Measurements from ENCODE around the gene PHLDB2. TPM values are rescaled to one million over a fixed set of nuclear protein-coding genes. Genes with fewer than 3 reads are reported as not detected.

The PHLDB2 gene
- total and polyA plus RNA-seq, 2 of the 8 experiments (the other 6 are each of a cell fraction or from before 2014, with no cell fraction given), result 5.8 to 22.6 TPM

DNA sequence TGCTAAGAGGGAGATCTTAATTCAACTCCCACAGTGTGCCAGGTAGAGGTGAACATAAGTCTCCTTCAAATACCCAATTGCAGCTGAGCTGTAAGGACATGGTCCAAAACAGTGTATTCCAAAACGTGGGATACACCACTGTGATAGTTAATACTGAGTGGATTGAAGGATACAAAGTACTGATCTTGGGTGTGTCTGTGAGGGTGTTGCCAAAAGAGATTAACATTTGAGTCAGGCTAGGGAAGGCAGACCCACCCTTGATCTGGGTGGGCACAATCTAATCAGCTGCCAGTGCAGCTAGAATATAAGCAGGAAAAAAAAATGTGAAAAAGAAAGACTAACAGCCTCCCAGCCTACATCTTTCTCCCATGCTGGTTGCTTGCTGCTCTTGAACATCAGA, 45.1 kb upstream of the PHLDB2 start:
- no peak for FAIRE-seq
- Histone ChIP-seq H3K23me2 (ENCODE audit: low read depth, low read length) (no peaks in the 10 kb centered on the region), H2BK12ac (ENCODE audit: low read depth, low read length) (no peak overlapping the region), H2AK5ac (ENCODE audit: low read depth, low read length) (no peak overlapping the region), H3K79me2 (ENCODE audit: control insufficient read depth in 1 of 2, insufficient read depth in 2 of 2, low read length in 2 of 2) (no peaks in the 10 kb centered on the region), H4K5ac (ENCODE audit: insufficient read length, low read depth, low read length) (no peak overlapping the region), H2BK120ac (replicated peaks; ENCODE audit: low read depth, low read length) (no peak overlapping the region), H3K36me3 (ENCODE audit: control insufficient read depth in 2 of 4, insufficient read depth in 4 of 4, low read length in 3 of 4) (no peaks in the 10 kb centered on the region), H3K4ac (replicated peaks; ENCODE audit: insufficient read length, low read depth, low read length) (no peak overlapping the region), H2BK15ac (ENCODE audit: low read length) (no peak overlapping the region), H3K27ac (ENCODE audit: low read depth, low read length) (no peak overlapping the region), H3K27me3 (replicated peaks in 1 of 4; ENCODE audit: control insufficient read depth in 3 of 4, extremely low read depth in 1 of 4, insufficient read depth in 3 of 4, low read length in 3 of 4) (no peaks in the 10 kb centered on the region), H3K23ac (ENCODE audit: insufficient read length) (no peak overlapping the region), H3K4me3 (ENCODE audit: extremely low read depth in 1 of 4, insufficient read depth in 2 of 4, low read depth in 3 of 4, low read length in 4 of 4) (no peak overlapping the region), H3K18ac (ENCODE audit: extremely low read depth, low read length) (no peak overlapping the region), H2BK20ac (ENCODE audit: low read length) (no peak overlapping the region), H4K20me1 (replicated peaks in 1 of 2; ENCODE audit: control insufficient read depth in 1 of 2, insufficient read depth in 2 of 2, low read length in 2 of 2) (no peaks in the 10 kb centered on the region), H3K9me3 (ENCODE audit: insufficient read depth in 2 of 2, low read depth in 1 of 2, low read length in 1 of 2) (no peaks in the 10 kb centered on the region; a peak in 1 of 4 replicates), H3K14ac (ENCODE audit: insufficient read length) (no peak overlapping the region), H2AFZ (ENCODE audit: low read length) (no peak overlapping the region), H3K79me1 (ENCODE audit: low read depth, low read length) (no peaks in the 10 kb centered on the region), H3K4me2 (ENCODE audit: insufficient read depth in 1 of 2, low read depth in 2 of 2, low read length in 2 of 2) (no peak overlapping the region), H3K9ac (replicated peaks in 1 of 4; ENCODE audit: extremely low read depth in 1 of 4, low read depth in 3 of 4, low read length in 3 of 4) (no peak overlapping the region), H4K8ac (ENCODE audit: extremely low read depth, insufficient read depth, low read length) (no peak overlapping the region), H3K4me1 (replicated peaks in 1 of 4; ENCODE audit: control insufficient read depth in 3 of 4, insufficient read depth in 4 of 4, low read length in 3 of 4) (no peaks in the 10 kb centered on the region), H4K91ac (replicated peaks; ENCODE audit: insufficient read length, low read length) (no peak overlapping the region), H2BK5ac (ENCODE audit: low read depth, low read length) (no peak overlapping the region), H3K56ac (replicated peaks; ENCODE audit: insufficient read length, low read depth, low read length) (no peak overlapping the region)
- CTCF ChIA-PET (ENCODE audit: partially characterized antibody), result no interaction called here
- POLR2A ChIA-PET (ENCODE audit: partially characterized antibody), result no interaction called here
- DNase-seq (ENCODE audit: low read depth in 1 of 2, low spot score in 2 of 2), result no peak
- WGBS, 2 experiments (ENCODE audit: extremely low coverage in 1 of 2, insufficient coverage in 1 of 2, insufficient read length in 1 of 2, insufficient replicate concordance in 2 of 2, low coverage in 1 of 2, low lambda C conversion rate in 2 of 2, missing lambda C conversion rate in 1 of 2), result 63% methylated on average over 1 of the region's 1 CpG; no CpG with 5 or more reads in 1 of the 2 experiments
- no peak for TF ChIP-seq HDAC6 (IDR thresholded peaks at IDR 0.05; ENCODE audit: low read depth, low read length)
- no peak for TF ChIP-seq SP4 (IDR thresholded peaks at IDR 0.05; ENCODE audit: low read length)
- no peak for TF ChIP-seq SIN3A (conservative IDR thresholded peaks at IDR 0.05 in 1 of 2, IDR thresholded peaks at IDR 0.05 in 1 of 2; ENCODE audit: low read depth in 1 of 2, low read length in 2 of 2)
- TF ChIP-seq ASH2L (IDR thresholded peaks at IDR 0.05; ENCODE audit: low read length), result no peak
- no peak for TF ChIP-seq RBBP5 (IDR thresholded peaks at IDR 0.05; ENCODE audit: borderline replicate concordance, low read depth, low read length)
- TF ChIP-seq NANOG (IDR thresholded peaks at IDR 0.05; ENCODE audit: insufficient read depth, low read depth, low read length, poor library complexity, severe bottlenecking), result no peak
- TF ChIP-seq, protein P1, sequence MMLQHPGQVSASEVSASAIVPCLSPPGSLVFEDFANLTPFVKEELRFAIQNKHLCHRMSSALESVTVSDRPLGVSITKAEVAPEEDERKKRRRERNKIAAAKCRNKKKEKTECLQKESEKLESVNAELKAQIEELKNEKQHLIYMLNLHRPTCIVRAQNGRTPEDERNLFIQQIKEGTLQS (IDR thresholded peaks at IDR 0.05; ENCODE audit: insufficient read depth, low read depth, low read length), result no peak
- TF ChIP-seq TEAD4 (IDR thresholded peaks at IDR 0.05; ENCODE audit: low read depth, low read length), result no peak
- TF ChIP-seq, protein P2, sequence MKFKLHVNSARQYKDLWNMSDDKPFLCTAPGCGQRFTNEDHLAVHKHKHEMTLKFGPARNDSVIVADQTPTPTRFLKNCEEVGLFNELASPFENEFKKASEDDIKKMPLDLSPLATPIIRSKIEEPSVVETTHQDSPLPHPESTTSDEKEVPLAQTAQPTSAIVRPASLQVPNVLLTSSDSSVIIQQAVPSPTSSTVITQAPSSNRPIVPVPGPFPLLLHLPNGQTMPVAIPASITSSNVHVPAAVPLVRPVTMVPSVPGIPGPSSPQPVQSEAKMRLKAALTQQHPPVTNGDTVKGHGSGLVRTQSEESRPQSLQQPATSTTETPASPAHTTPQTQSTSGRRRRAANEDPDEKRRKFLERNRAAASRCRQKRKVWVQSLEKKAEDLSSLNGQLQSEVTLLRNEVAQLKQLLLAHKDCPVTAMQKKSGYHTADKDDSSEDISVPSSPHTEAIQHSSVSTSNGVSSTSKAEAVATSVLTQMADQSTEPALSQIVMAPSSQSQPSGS (IDR thresholded peaks at IDR 0.05; ENCODE audit: low read length), result no peak
- TF ChIP-seq EZH2 (IDR thresholded peaks at IDR 0.05; ENCODE audit: low read depth, low read length, severe bottlenecking), result no peak
- no peak for TF ChIP-seq CEBPB (IDR thresholded peaks at IDR 0.05; ENCODE audit: low read depth, low read length)
- TF ChIP-seq SP2 (IDR thresholded peaks at IDR 0.05; ENCODE audit: low read length), result no peak
- no peak for TF ChIP-seq GTF2F1 (IDR thresholded peaks at IDR 0.05; ENCODE audit: borderline replicate concordance, low read depth, low read length)

All from H1 (cell line).